NOMO-1 treated with dmso at 0.1 percent for 144 hours (cell line): Measurements from ENCODE around the gene ATG10.
"Not testable (repeated sequence)": the region's sequence is repeated elsewhere in the genome, so short reads cannot be mapped to it uniquely, and the experiment has no call there.

ENCODE experiments used
- DNase-seq: peaks from one replicate; lab custom pipeline; 2025; ENCODE audit not compliant: unreplicated experiment; lab: John Stamatoyannopoulos, UW

The ATG10 gene

GRCh38 chr5:82115858-82116257, 144.0 kb downstream of the ATG10 start:
- no peak for DNase-seq

GRCh38 chr5:82119889-82120288, 148.1 kb downstream of the ATG10 start:
- no peak for DNase-seq

GRCh38 chr5:82129723-82130285, 158.0 kb downstream of the ATG10 start:
- no peak for DNase-seq

GRCh38 chr5:82130602-82131001, 158.8 kb downstream of the ATG10 start:
- DNase-seq, result no peak

- no peak for DNase-seq
Observed at GRCh38 chr5:82137205-82137604, 165.4 kb downstream of the ATG10 start.

GRCh38 chr5:82139837-82140236, 168.0 kb downstream of the ATG10 start:
- not testable (repeated sequence) for DNase-seq

- no peak for DNase-seq
Observed at GRCh38 chr5:82142217-82142841, 170.5 kb downstream of the ATG10 start.

- no peak for DNase-seq
Observed at GRCh38 chr5:82142928-82143577, 171.2 kb downstream of the ATG10 start.

GRCh38 chr5:82147860-82148573, 176.2 kb downstream of the ATG10 start:
- DNase-seq, result no peak

GRCh38 chr5:82149434-82149833, 177.6 kb downstream of the ATG10 start:
- DNase-seq, result no peak

- DNase-seq, result no peak
Observed at GRCh38 chr5:82150559-82150958, 178.7 kb downstream of the ATG10 start.

- no peak for DNase-seq
Observed at GRCh38 chr5:82151204-82151603, 179.4 kb downstream of the ATG10 start.

GRCh38 chr5:82151662-82152061, 179.8 kb downstream of the ATG10 start:
- no peak for DNase-seq

GRCh38 chr5:82152978-82153481, 181.2 kb downstream of the ATG10 start:
- no peak for DNase-seq

GRCh38 chr5:82154776-82155175, 183.0 kb downstream of the ATG10 start:
- DNase-seq, result no peak

GRCh38 chr5:82155305-82155704, 183.5 kb downstream of the ATG10 start:
- DNase-seq, result no peak

GRCh38 chr5:82156874-82157273, 185.1 kb downstream of the ATG10 start:
- DNase-seq, result no peak

- no peak for DNase-seq
Observed at GRCh38 chr5:82158755-82159413, 187.1 kb downstream of the ATG10 start.

- no peak for DNase-seq
Observed at GRCh38 chr5:82160948-82161347, 189.1 kb downstream of the ATG10 start.

- DNase-seq, result no peak
Observed at GRCh38 chr5:82162573-82162972, 190.8 kb downstream of the ATG10 start.

- DNase-seq, result no peak
Observed at GRCh38 chr5:82163452-82164175, 191.8 kb downstream of the ATG10 start.
